Measurements from ENCODE around the gene NLRC5.

The NLRC5 gene

GRCh38 chr16:57029161-57030160 is 40.1 kb downstream of the NLRC5 start:
- Histone ChIP-seq H3K27ac (ENCODE audit: low read depth, low read length) (no peak overlapping the region), H3K9ac (ENCODE audit: low read depth, low read length) (no peak overlapping the region), H3K4me1 (ENCODE audit: control insufficient read depth, insufficient read depth, low read length) (no peaks in the 10 kb centered on the region), H3K9me3 (ENCODE audit: control insufficient read depth, insufficient read depth, low read length) (no peaks in the 10 kb centered on the region), H3K4me3 (ENCODE audit: low read depth, low read length) (no peak overlapping the region), H3K36me3 (ENCODE audit: control insufficient read depth, insufficient read depth, low read length) (no peaks in the 10 kb centered on the region), H3K27me3 (ENCODE audit: control insufficient read depth, insufficient read depth, low read length) (no peaks in the 10 kb centered on the region)

GRCh38 chr16:57030346-57030902 is 41.1 kb downstream of the NLRC5 start:
- H3K4me3 ChIP-seq (ENCODE audit: low read depth, low read length) = no peak overlapping the region
- no peak overlapping the region for H3K9ac ChIP-seq (ENCODE audit: low read depth, low read length)
- no peaks in the 10 kb centered on the region for H3K9me3 ChIP-seq (ENCODE audit: control insufficient read depth, insufficient read depth, low read length)
- H3K4me1 ChIP-seq (ENCODE audit: control insufficient read depth, insufficient read depth, low read length) = no peaks in the 10 kb centered on the region
- H3K27me3 ChIP-seq (ENCODE audit: control insufficient read depth, insufficient read depth, low read length) = no peaks in the 10 kb centered on the region
- H3K36me3 ChIP-seq (ENCODE audit: control insufficient read depth, insufficient read depth, low read length) = no peaks in the 10 kb centered on the region
- H3K27ac ChIP-seq (ENCODE audit: low read depth, low read length) = no peak overlapping the region

GRCh38 chr16:57031156-57031555 is 41.8 kb downstream of the NLRC5 start:
- Histone ChIP-seq H3K36me3 (ENCODE audit: control insufficient read depth, insufficient read depth, low read length) (no peaks in the 10 kb centered on the region), H3K9me3 (ENCODE audit: control insufficient read depth, insufficient read depth, low read length) (no peaks in the 10 kb centered on the region), H3K27ac (ENCODE audit: low read depth, low read length) (no peak overlapping the region), H3K4me3 (ENCODE audit: low read depth, low read length) (no peak overlapping the region), H3K27me3 (ENCODE audit: control insufficient read depth, insufficient read depth, low read length) (no peaks in the 10 kb centered on the region), H3K4me1 (ENCODE audit: control insufficient read depth, insufficient read depth, low read length) (no peaks in the 10 kb centered on the region), H3K9ac (ENCODE audit: low read depth, low read length) (no peak overlapping the region)

- Histone ChIP-seq H3K4me3 (ENCODE audit: low read depth, low read length) (no peak overlapping the region), H3K27me3 (ENCODE audit: control insufficient read depth, insufficient read depth, low read length) (no peaks in the 10 kb centered on the region), H3K4me1 (ENCODE audit: control insufficient read depth, insufficient read depth, low read length) (no peaks in the 10 kb centered on the region), H3K9ac (ENCODE audit: low read depth, low read length) (no peak overlapping the region), H3K36me3 (ENCODE audit: control insufficient read depth, insufficient read depth, low read length) (no peaks in the 10 kb centered on the region), H3K9me3 (ENCODE audit: control insufficient read depth, insufficient read depth, low read length) (no peaks in the 10 kb centered on the region), H3K27ac (ENCODE audit: low read depth, low read length) (no peak overlapping the region)
These were observed 43.0 kb downstream of the NLRC5 start for GRCh38 chr16:57032346-57032745.

- Histone ChIP-seq H3K9ac (ENCODE audit: low read depth, low read length) (no peak overlapping the region), H3K4me1 (ENCODE audit: control insufficient read depth, insufficient read depth, low read length) (no peaks in the 10 kb centered on the region), H3K27me3 (ENCODE audit: control insufficient read depth, insufficient read depth, low read length) (no peaks in the 10 kb centered on the region), H3K36me3 (ENCODE audit: control insufficient read depth, insufficient read depth, low read length) (no peaks in the 10 kb centered on the region), H3K27ac (ENCODE audit: low read depth, low read length) (no peak overlapping the region), H3K9me3 (ENCODE audit: control insufficient read depth, insufficient read depth, low read length) (no peaks in the 10 kb centered on the region), H3K4me3 (ENCODE audit: low read depth, low read length) (no peak overlapping the region)
These were observed 43.6 kb downstream of the NLRC5 start for GRCh38 chr16:57032931-57033330.

GRCh38 chr16:57036315-57036714 is 47.0 kb downstream of the NLRC5 start:
- no peaks in the 10 kb centered on the region for H3K4me1 ChIP-seq (ENCODE audit: control insufficient read depth, insufficient read depth, low read length)
- H3K9ac ChIP-seq (ENCODE audit: low read depth, low read length) = no peak overlapping the region
- no peaks in the 10 kb centered on the region for H3K36me3 ChIP-seq (ENCODE audit: control insufficient read depth, insufficient read depth, low read length)
- no peaks in the 10 kb centered on the region for H3K27me3 ChIP-seq (ENCODE audit: control insufficient read depth, insufficient read depth, low read length)
- H3K4me3 ChIP-seq (ENCODE audit: low read depth, low read length) = no peak overlapping the region
- no peak overlapping the region for H3K27ac ChIP-seq (ENCODE audit: low read depth, low read length)
- H3K9me3 ChIP-seq (ENCODE audit: control insufficient read depth, insufficient read depth, low read length) = no peaks in the 10 kb centered on the region

GRCh38 chr16:57036945-57037344 is 47.6 kb downstream of the NLRC5 start:
- no peak overlapping the region for H3K27ac ChIP-seq (ENCODE audit: low read depth, low read length)
- no peak overlapping the region for H3K9ac ChIP-seq (ENCODE audit: low read depth, low read length)
- H3K27me3 ChIP-seq (ENCODE audit: control insufficient read depth, insufficient read depth, low read length) = no peaks in the 10 kb centered on the region
- no peaks in the 10 kb centered on the region for H3K9me3 ChIP-seq (ENCODE audit: control insufficient read depth, insufficient read depth, low read length)
- H3K36me3 ChIP-seq (ENCODE audit: control insufficient read depth, insufficient read depth, low read length) = no peaks in the 10 kb centered on the region
- no peak overlapping the region for H3K4me3 ChIP-seq (ENCODE audit: low read depth, low read length)
- H3K4me1 ChIP-seq (ENCODE audit: control insufficient read depth, insufficient read depth, low read length) = no peaks in the 10 kb centered on the region

- Histone ChIP-seq H3K27me3 (ENCODE audit: control insufficient read depth, insufficient read depth, low read length) (no peaks in the 10 kb centered on the region), H3K9ac (ENCODE audit: low read depth, low read length) (no peak overlapping the region), H3K4me3 (ENCODE audit: low read depth, low read length) (no peak overlapping the region), H3K27ac (ENCODE audit: low read depth, low read length) (no peak overlapping the region), H3K36me3 (ENCODE audit: control insufficient read depth, insufficient read depth, low read length) (no peaks in the 10 kb centered on the region), H3K4me1 (ENCODE audit: control insufficient read depth, insufficient read depth, low read length) (no peaks in the 10 kb centered on the region), H3K9me3 (ENCODE audit: control insufficient read depth, insufficient read depth, low read length) (no peaks in the 10 kb centered on the region)
These were observed 48.8 kb downstream of the NLRC5 start for GRCh38 chr16:57038166-57038565.

- H3K4me1 ChIP-seq (ENCODE audit: control insufficient read depth, insufficient read depth, low read length) = no peaks in the 10 kb centered on the region
- H3K9ac ChIP-seq (ENCODE audit: low read depth, low read length) = no peak overlapping the region
- H3K36me3 ChIP-seq (ENCODE audit: control insufficient read depth, insufficient read depth, low read length) = no peaks in the 10 kb centered on the region
- H3K27ac ChIP-seq (ENCODE audit: low read depth, low read length) = no peak overlapping the region
- no peaks in the 10 kb centered on the region for H3K27me3 ChIP-seq (ENCODE audit: control insufficient read depth, insufficient read depth, low read length)
- H3K9me3 ChIP-seq (ENCODE audit: control insufficient read depth, insufficient read depth, low read length) = no peaks in the 10 kb centered on the region
- no peak overlapping the region for H3K4me3 ChIP-seq (ENCODE audit: low read depth, low read length)
These were observed 49.9 kb downstream of the NLRC5 start for GRCh38 chr16:57039148-57039812.

- H3K36me3 ChIP-seq (ENCODE audit: control insufficient read depth, insufficient read depth, low read length) = no peaks in the 10 kb centered on the region
- no peak overlapping the region for H3K4me3 ChIP-seq (ENCODE audit: low read depth, low read length)
- H3K9ac ChIP-seq (ENCODE audit: low read depth, low read length) = no peak overlapping the region
- no peak overlapping the region for H3K27ac ChIP-seq (ENCODE audit: low read depth, low read length)
- peaks cover 3% of the 10 kb centered on the region; the same call in 1 of the 2 replicates for H3K4me1 ChIP-seq (ENCODE audit: control insufficient read depth, insufficient read depth, low read length)
- H3K27me3 ChIP-seq (ENCODE audit: control insufficient read depth, insufficient read depth, low read length) = no peaks in the 10 kb centered on the region
- no peaks in the 10 kb centered on the region for H3K9me3 ChIP-seq (ENCODE audit: control insufficient read depth, insufficient read depth, low read length)
These were observed 52.1 kb downstream of the NLRC5 start for GRCh38 chr16:57041182-57042156.
